Esophagus squamous epithelium (tissue), 4 donors: Measurements from ENCODE around the gene EFCAB6.

Experiments used
- CTCF ChIP-seq, 6 experiments: fragments of 450-650 bp in 4 of 6; fragments of 200-600 bp in 2 of 6; sonication (generic) in 2 of 6; IDR thresholded peaks; one replicate each; pipeline ENCODE4 v1.5.1; 2016 to 2019; ENCODE audit warnings: antibody characterized with exemption in 6 of 6, mild to moderate bottlenecking in 4 of 6, moderate library complexity in 4 of 6
- POLR2A ChIP-seq, 4 donors: fragments of 450-650 bp; IDR thresholded peaks; one replicate each; pipeline ENCODE4 v1.6.1; 2017; ENCODE audit warnings: antibody characterized with exemption in 4 of 4, mild to moderate bottlenecking in 4 of 4, moderate library complexity in 3 of 4

DNA sequence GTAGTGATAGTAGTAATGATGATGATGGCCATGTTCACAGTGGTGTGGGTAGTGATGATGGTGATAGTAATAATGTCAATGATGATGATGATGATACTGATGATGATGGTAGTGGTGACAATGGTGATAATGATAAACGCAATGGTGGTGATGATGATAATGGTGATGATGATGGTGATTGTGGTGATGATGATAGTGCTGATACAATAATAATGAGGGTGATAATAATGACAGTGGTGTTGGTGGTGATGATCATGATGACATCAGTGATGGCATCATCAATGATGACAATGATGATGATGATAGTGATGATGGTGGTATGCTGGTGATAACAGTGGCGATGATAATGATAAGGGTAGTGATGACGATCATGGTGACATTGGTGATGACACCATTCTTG lies 308.0 kb downstream of the EFCAB6 start:
- TF ChIP-seq CTCF (IDR thresholded peaks at IDR 0.05) (no peak), POLR2A (IDR thresholded peaks at IDR 0.05) (no peak)
